ENCODE measurements around the gene ITGA11.

Gene ITGA11

GRCh38 chr15:68279779-68280753 lies 151.9 kb downstream of the ITGA11 start:
- Mint-ChIP-seq H3K9me3 (no peaks in the 10 kb centered on the region), H3K4me1 (peaks cover 52% of the 10 kb centered on the region), H3K27me3 (no peaks in the 10 kb centered on the region), H3K4me3 (peak overlapping the region; percentile 99), H3K36me3 (peaks cover 31% of the 10 kb centered on the region), H3K27ac (peak overlapping the region; percentile 98)
- no peak for ATAC-seq

DNA sequence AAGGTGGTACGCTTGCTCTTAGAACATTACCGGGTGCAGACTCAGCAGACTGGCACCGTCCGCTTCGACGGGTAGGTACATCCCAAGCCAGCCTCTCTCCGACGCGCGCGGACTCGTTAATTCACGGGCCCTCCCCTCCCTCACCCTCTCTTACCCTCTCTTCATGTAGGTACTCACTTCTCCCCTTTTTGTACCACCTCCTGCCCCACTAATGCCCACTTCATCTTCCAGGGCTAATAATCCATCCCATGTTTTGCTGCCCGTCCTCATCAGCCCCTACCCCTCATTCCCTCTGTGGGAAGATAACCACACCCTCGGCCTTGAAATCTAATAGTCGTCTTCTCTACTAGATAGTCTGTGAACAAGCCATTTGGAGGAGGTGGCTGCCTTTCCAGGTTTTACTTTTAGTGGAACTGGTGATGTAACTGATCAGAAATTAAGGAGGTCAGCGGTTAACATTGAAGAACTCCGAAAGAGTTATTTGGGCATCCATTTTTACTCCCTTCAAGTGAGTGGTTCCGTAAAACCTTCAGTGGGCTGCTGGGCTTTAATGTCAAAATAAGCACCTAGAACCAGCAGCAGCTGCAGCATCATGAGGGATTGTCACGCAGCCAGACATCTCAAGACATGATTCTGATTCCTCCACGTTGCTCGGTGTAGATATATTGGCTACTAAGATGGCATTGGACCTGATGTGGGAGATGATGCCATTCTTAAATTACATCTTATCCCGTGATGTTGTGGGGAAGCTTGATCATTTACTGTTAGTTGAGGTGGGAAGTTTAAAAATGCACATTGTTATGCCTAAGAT lies 153.2 kb downstream of the ITGA11 start:
- Mint-ChIP-seq H3K27ac (peak overlapping the region; percentile 98), H3K4me1 (peaks cover 51% of the 10 kb centered on the region), H3K27me3 (no peaks in the 10 kb centered on the region), H3K36me3 (peaks cover 23% of the 10 kb centered on the region), H3K9me3 (no peaks in the 10 kb centered on the region), H3K4me3 (peak overlapping the region; percentile 99)
- ATAC-seq, result no peak

- peak overlapping the region; percentile 99 for H3K4me3 Mint-ChIP-seq
- H3K9me3 Mint-ChIP-seq, result no peaks in the 10 kb centered on the region
- no peaks in the 10 kb centered on the region for H3K27me3 Mint-ChIP-seq
- H3K27ac Mint-ChIP-seq, result peak overlapping the region; percentile 98
- peaks cover 51% of the 10 kb centered on the region for H3K4me1 Mint-ChIP-seq
- no peak for ATAC-seq
- peaks cover 23% of the 10 kb centered on the region for H3K36me3 Mint-ChIP-seq
Observed at GRCh38 chr15:68278345-68278594, 153.7 kb downstream of the ITGA11 start.

DNA sequence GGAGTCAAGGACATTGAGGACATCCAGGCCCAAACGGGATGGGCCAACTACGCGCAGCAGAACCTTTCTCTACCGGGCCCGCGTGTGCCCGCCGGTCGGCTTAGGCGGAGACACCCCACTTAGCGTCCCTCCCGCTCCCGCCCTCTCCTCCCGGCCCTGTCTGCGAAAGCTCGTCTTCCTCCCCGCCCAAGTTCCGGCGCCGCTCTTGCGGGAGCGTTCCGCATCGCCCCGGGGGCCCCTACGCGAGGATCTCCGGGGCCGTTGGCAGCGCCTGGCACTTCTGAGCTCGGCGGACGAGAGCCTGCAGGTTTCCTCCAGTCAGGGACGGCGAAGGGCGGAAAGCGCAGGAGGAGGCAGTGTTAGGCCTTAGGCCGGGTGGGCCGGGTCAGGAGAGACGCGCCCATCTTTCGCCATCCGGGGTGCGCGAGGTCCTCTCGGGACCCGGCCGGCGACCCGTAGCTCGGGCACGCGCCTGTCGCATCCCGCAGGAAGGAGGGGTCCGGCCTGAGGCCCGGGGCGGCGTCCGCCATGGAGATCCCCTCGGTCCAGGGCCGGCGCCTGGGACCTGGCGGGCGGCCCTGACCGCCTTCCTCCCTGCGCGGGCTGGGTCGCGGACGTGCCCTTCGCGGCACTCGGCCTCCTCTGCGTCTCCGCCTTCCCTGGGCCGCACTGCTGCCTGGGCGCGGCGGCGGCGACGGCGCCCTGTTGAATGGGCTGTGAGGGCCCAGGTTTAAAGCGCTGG lies 154.2 kb downstream of the ITGA11 start, which contains the start of gene FEM1B:
Gene FEM1B (plus strand): TSS at position 143 of the 742 bp plus-strand sequence. CDS start 673 bp downstream, outside the sequence.
- peak; percentile 94 for ATAC-seq
- Mint-ChIP-seq H3K27ac (peak within 1 kb of the TSS; percentile 98), H3K9me3 (no peaks in the 10 kb centered on the region), H3K4me1 (peaks cover 51% of the 10 kb centered on the region), H3K36me3 (peaks cover 23% of the 10 kb centered on the region), H3K4me3 (peak within 1 kb of the TSS; percentile 99), H3K27me3 (no peaks in the 10 kb centered on the region)

GRCh38 chr15:68277131-68277602 lies 154.8 kb downstream of the ITGA11 start:
- peak overlapping the region; percentile 98 for H3K27ac Mint-ChIP-seq
- H3K4me3 Mint-ChIP-seq, result peak overlapping the region; percentile 99
- H3K36me3 Mint-ChIP-seq, result peaks cover 22% of the 10 kb centered on the region
- no peaks in the 10 kb centered on the region for H3K9me3 Mint-ChIP-seq
- no peak for ATAC-seq
- H3K27me3 Mint-ChIP-seq, result no peaks in the 10 kb centered on the region
- peaks cover 48% of the 10 kb centered on the region for H3K4me1 Mint-ChIP-seq

GRCh38 chr15:68276668-68277067 lies 155.3 kb downstream of the ITGA11 start:
- Mint-ChIP-seq H3K9me3 (no peaks in the 10 kb centered on the region), H3K36me3 (peaks cover 17% of the 10 kb centered on the region), H3K27me3 (no peaks in the 10 kb centered on the region), H3K4me3 (peak overlapping the region; percentile 99), H3K4me1 (peaks cover 43% of the 10 kb centered on the region), H3K27ac (peak overlapping the region; percentile 98)
- ATAC-seq, result no peak

DNA sequence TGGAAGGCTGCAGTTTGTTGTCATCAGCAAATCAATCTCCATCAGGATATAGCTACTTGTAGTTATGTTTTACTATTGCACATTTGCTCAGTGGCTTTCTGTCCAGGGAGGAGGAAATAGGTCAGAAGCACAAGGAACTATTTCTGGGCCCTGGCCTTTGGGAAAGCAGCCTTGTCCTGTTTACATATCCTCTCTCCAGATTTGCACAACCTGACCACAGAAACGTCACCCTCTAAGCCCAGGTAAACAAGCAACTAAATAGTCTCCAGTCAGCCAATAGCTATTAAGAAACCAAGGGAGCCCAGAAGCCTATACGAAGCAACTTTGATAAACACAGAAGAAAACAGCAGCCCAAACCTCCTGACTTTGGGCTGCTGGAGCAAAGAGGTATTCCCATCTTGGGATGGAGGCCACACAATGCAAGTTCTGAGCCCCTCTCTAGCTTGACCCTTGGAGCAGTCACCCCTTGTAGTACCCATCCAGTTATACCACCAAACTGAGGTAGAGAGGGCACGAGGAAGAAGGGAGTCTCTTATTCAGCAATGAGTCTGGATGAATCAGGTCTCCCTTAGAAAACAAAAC lies 156.7 kb downstream of the ITGA11 start:
- Mint-ChIP-seq H3K9me3 (no peaks in the 10 kb centered on the region), H3K36me3 (peaks cover 13% of the 10 kb centered on the region), H3K4me1 (peaks cover 29% of the 10 kb centered on the region), H3K27ac (no peak overlapping the region), H3K4me3 (no peak overlapping the region), H3K27me3 (no peaks in the 10 kb centered on the region)
- no peak for ATAC-seq

- Mint-ChIP-seq H3K4me1 (peaks cover 21% of the 10 kb centered on the region), H3K9me3 (no peaks in the 10 kb centered on the region), H3K36me3 (peaks cover 6% of the 10 kb centered on the region), H3K4me3 (no peak overlapping the region), H3K27ac (no peak overlapping the region), H3K27me3 (no peaks in the 10 kb centered on the region)
- ATAC-seq, result no peak
Observed at GRCh38 chr15:68274201-68274848, 157.6 kb downstream of the ITGA11 start.

- Mint-ChIP-seq H3K4me1 (peaks cover 12% of the 10 kb centered on the region), H3K27ac (no peak overlapping the region), H3K27me3 (peaks cover 8% of the 10 kb centered on the region), H3K4me3 (no peak overlapping the region), H3K9me3 (no peaks in the 10 kb centered on the region), H3K36me3 (no peaks in the 10 kb centered on the region)
- ATAC-seq, result no peak
Observed at GRCh38 chr15:68272721-68273271, 159.2 kb downstream of the ITGA11 start.

GRCh38 chr15:68271854-68272471 lies 160.0 kb downstream of the ITGA11 start:
- H3K36me3 Mint-ChIP-seq, result no peaks in the 10 kb centered on the region
- ATAC-seq, result no peak
- H3K27me3 Mint-ChIP-seq, result peaks cover 16% of the 10 kb centered on the region
- peaks cover 7% of the 10 kb centered on the region for H3K4me1 Mint-ChIP-seq
- no peak overlapping the region for H3K4me3 Mint-ChIP-seq
- H3K9me3 Mint-ChIP-seq, result no peaks in the 10 kb centered on the region
- no peak overlapping the region for H3K27ac Mint-ChIP-seq

GRCh38 chr15:68268405-68268804 lies 163.6 kb downstream of the ITGA11 start:
- no peaks in the 10 kb centered on the region for H3K9me3 Mint-ChIP-seq
- H3K27ac Mint-ChIP-seq, result no peak overlapping the region
- no peaks in the 10 kb centered on the region for H3K4me1 Mint-ChIP-seq
- no peaks in the 10 kb centered on the region for H3K36me3 Mint-ChIP-seq
- H3K27me3 Mint-ChIP-seq, result peaks cover 47% of the 10 kb centered on the region
- no peak for ATAC-seq
- H3K4me3 Mint-ChIP-seq, result no peak overlapping the region

DNA sequence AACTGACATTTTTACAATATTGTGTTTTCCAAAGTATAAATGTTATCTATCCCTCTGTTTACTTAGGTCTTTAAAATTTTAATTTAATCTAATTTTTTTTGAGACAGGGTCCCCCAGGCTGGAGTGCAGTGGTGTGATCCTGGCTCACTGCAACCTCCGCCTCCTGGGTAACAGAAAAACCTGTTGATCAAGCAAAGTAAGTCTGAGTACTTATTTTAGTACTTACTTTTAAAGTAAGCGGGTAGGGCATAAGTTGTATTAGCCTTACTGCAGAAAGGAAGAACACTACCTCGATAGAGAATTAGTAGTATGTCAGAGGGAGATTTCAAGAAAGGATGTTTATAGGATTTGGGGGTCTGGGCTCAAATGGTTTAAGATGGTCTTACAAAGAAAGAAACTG lies 166.3 kb downstream of the ITGA11 start:
- no peaks in the 10 kb centered on the region for H3K4me1 Mint-ChIP-seq
- no peaks in the 10 kb centered on the region for H3K9me3 Mint-ChIP-seq
- H3K27ac Mint-ChIP-seq, result no peak overlapping the region
- peaks cover 63% of the 10 kb centered on the region for H3K27me3 Mint-ChIP-seq
- H3K36me3 Mint-ChIP-seq, result no peaks in the 10 kb centered on the region
- no peak overlapping the region for H3K4me3 Mint-ChIP-seq
- ATAC-seq, result no peak

DNA sequence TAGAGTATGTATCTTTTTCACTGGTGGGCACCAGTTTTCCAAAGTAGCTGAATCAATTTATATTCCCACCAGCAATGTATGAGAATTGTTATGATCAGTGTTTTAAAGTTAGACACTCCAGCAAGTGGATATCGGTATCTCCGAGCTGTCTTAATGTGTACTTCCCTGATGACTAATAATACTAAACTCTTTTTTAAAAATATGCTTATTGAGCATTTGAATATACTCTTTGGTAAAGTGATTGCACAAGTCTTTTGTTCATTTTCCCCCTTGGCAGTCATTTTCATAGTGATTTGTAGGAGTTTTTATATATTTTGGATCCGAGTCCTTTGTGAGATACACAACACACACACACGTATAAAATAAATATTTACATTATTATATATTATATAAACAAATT lies 166.9 kb downstream of the ITGA11 start:
- no peaks in the 10 kb centered on the region for H3K36me3 Mint-ChIP-seq

GRCh38 chr15:68264282-68264681 lies 167.7 kb downstream of the ITGA11 start:
- H3K27ac Mint-ChIP-seq, result no peak overlapping the region
- no peak overlapping the region for H3K4me3 Mint-ChIP-seq

More for the DNA sequence above, 166.9 kb downstream of the ITGA11 start:
- no peaks in the 10 kb centered on the region for H3K4me1 Mint-ChIP-seq
- no peaks in the 10 kb centered on the region for H3K9me3 Mint-ChIP-seq
- H3K4me3 Mint-ChIP-seq, result no peak overlapping the region
- H3K27ac Mint-ChIP-seq, result no peak overlapping the region
- H3K27me3 Mint-ChIP-seq, result peaks cover 63% of the 10 kb centered on the region
- no peak for ATAC-seq

More at GRCh38 chr15:68264282-68264681, 167.7 kb downstream of the ITGA11 start:
- H3K36me3 Mint-ChIP-seq, result no peaks in the 10 kb centered on the region
- peaks cover 63% of the 10 kb centered on the region for H3K27me3 Mint-ChIP-seq
- no peaks in the 10 kb centered on the region for H3K4me1 Mint-ChIP-seq
- H3K9me3 Mint-ChIP-seq, result no peaks in the 10 kb centered on the region
- no peak for ATAC-seq
